Skin of body (tissue), 2 donors: ENCODE data around the gene DOK1. TPM values are rescaled to one million over a fixed set of nuclear protein-coding genes. Genes with fewer than 3 reads are reported as not detected.
"Not testable (repeated sequence)": the region's sequence is repeated elsewhere in the genome, so short reads cannot be mapped to it uniquely, and the experiment has no call there.

ENCODE experiments used
- DNase-seq: peaks from one replicate; lab custom pipeline; 2025; lab: John Stamatoyannopoulos, UW
- total RNA-seq: library from RNA; depleted of rRNA; stranded (reverse); fragments of >200 nt; gene quantifications from one replicate; pipeline ENCODE4 v1.2.3, GENCODE V29; 2014

DOK1 gene
- total RNA-seq, 1 donor from 2014 or later = 6.2 TPM

DNA sequence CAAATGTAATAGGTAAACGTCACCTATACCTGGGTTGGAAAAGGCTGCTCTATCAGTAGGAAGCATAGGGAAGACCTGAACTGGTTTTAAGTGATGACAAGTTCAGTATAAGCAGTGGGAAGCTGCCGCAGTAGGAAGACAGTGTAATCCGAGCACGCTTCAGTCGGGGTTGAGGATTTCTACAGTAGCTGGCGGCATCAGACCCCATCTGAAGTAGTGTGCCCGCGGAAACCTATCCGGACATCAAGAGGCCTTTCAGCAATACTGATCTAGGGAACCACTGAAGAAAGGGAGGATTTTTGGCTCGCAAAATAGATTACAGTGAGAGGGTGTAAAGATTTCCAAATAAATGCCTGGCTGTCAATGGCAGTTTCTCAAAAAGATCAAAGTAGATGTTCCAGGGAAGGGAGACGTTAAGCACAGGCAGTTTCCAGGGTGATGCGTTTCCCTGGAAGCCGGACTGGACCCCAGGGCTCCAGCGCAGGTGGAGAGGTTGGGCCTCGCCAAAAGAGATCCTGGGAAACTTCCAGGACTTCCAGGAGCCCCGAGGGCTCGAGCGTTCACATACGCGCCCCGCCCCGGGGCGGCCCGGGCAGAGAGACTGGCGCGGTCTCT, 6.1 kb upstream of the DOK1 start:
- DNase-seq = no peak

DNA sequence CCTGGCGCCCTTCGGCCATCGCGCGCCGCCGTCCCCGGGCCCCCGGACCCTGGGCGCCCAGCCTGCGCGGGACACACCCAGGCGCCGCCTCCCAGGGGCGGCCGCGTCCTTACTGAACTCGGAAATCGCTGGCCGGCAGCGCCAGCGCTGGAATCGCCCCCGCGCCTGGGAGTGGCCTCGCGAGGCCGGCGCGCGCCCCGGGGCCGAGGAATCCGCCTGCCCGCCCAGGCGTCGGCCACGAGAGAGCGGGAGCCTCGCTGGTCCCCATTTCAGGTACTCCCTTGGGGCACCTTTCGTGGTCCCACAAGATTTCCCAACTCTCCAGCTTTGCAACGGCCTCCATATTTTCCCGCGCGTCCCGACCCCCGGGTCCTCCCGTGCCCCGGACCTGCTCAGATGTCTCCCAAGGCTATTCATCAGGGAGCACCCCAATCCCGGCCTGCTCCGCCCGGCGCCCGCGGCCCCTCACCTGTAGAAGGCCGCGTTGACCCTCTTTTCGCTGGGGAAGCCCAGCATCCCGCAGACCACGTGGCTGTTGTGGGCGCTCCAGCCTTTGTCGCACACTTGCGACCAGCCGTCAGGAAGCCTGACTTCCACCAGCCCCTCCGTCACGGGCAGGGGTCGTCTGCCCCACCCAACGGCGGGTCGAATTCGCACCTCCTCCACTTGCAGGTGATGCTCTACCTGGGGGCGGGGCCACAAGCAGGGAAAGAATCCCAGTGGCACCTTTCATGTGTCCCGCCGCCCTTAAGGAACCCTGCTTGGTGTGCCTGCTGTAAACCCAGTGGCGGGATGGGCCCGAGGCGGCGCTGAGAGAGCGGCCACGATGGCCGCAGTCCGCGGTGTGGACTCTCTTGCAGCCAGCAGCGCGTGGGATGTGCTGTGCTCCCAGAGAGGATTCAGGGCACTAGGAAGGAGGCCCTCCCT, 5.4 kb upstream of the DOK1 start:
- DNase-seq = no peak

DNA sequence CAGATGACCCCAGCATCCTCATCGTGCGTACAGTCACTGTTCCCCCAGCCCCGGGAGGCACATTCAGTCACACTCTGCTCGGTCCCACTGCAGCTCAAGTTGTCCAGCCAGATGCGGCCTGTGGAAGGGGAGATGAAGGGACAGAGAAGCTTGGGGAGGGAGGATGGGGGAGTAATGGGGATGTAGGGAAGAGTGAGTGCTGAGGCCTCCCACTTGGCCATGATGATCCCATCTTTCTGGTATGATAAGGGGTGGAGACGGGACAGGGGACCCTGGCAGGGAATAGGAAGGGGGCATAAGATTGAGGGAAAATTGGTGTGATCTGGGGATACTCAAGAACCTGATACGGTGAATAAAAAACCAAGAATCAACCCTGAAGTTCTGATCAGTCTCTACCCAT, 4.3 kb upstream of the DOK1 start:
- DNase-seq = no peak

DNA sequence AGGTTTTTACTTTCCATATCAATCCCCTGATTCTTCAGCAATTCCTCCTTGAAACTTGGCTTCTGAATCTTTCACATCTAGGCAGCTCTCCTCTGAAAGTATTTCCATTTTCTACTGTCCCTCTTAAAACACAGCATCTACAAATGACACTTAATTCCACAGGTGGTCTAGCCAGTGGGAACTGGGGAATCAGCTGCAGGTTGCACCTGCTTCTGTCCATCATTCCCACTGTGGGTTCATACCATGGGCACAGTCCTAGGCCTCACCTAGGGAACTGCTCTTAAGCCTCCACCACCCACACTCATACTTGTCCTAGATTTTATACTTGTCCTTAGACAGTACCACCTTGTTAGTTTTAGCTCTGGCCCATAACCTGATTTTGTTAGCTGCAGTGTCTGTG, 3.0 kb upstream of the DOK1 start:
- no peak for DNase-seq

DNA sequence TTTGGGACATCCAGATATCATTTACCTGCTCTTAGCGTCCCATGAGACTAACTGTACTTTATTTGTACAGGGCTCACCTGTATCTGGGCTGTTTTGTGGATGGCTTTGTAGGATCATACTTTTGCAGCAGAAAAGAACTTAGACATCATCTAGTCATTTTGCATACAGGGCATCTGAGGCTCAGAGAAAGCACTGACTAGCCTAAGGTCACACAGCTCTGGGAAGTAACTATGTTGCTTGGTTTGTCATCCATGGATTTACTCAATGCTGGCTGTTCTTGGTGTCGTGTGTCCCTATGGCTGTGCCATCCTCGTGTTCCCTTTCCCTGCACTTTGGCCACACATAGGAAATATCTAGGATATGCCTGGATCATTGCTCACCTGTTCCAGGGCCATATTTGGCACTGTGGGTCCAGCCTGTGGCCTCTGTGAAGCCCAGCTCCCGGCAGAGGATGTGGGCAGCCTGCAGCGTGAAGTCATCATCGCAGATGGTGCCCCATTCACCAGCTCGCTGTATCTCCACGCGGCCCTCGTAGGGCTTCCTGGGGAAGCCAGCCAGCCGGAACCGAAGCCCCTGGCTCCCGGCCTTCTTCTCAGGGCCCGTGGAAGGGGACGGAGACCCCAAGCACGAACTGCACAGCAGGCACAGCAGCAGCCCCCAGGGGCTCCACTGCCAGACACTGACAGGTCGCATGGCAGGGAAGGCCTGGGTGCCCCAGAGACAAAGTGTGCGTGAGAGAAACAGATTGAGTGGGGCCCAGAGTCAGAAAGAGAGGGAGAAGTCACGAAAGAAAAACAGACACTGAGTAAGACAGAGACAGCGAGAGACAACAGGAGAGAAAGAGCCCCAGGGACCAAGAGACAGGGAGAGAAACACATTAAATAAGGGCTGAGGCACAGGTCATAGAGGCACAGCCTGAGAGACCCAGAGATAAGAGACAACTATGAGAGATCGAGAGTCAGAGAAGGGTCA, 2.3 kb upstream of the DOK1 start:
- DNase-seq = no peak

DNA sequence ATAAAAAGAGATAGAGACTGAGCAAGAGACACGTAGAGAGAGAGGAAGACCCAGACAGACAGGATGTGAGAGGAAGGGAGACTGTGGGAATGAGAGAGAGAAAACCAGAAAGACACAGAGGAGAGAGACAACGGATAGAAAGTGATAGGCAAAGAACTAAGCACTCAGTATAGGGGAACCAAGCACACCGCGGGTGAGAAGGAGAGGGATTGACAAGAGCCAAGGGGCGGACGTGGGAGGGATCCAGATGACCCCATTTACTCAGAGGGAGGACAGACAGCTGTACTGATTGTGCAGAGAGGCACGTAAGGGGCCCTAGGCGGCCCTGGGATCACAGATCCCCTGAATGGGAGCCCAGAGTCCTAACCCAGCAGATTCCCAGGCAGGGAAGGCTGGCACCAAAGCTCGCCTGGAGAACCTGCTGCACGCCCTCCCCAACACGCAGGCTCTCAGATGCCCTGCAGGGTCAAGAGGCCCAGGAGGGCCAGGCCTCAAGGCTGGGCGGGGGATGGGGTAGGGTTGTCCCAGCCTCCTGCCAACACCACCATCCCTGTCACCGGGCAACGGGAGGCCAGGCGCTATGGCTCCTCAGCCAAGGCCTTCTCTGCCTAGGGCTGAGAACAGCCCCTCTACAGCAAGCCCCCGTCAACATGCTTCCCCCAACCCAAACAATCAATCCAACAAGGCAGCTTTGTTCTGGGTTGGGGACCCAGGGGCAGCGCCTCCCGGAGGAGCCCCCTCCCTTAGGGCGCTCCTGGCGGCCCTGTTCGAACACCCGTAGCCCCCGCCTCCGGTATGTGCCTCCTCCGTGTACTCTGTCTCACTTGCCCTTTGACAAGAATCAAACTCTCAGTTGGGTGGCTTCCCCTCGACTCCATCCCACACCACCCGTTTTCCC, 1.4 kb upstream of the DOK1 start:
- peak; percentile 57 for DNase-seq

DNA sequence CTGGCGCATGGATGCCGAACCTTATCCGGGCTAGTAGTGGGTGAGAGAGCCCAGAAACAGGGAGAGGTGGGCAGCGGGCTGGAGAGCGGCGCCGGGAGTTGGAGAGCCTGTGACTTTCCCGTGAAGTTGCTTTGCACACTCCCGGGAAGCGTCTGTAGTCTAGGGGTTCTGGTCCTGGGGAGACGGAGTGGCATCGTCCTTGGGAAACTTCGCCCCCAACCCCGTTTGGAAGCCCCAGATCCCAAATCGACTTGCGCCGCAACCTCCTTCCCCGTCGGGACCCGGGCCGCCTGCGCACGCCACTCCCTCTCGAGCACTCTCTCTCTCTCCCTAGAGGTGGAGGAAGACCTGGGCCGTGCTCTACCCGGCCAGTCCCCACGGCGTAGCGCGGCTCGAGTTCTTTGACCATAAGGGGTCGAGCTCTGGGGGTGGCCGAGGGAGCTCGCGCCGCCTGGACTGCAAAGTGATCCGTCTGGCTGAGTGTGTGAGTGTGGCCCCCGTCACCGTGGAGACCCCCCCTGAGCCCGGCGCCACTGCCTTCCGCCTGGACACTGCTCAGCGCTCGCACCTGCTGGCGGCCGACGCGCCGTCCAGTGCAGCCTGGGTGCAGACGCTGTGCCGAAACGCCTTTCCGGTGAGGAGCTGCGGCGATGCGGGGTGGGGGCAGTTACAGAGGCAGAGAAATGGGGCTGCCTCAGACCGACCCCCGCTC, 456 bp downstream of the DOK1 start:
- peak; percentile 37 for DNase-seq

DNA sequence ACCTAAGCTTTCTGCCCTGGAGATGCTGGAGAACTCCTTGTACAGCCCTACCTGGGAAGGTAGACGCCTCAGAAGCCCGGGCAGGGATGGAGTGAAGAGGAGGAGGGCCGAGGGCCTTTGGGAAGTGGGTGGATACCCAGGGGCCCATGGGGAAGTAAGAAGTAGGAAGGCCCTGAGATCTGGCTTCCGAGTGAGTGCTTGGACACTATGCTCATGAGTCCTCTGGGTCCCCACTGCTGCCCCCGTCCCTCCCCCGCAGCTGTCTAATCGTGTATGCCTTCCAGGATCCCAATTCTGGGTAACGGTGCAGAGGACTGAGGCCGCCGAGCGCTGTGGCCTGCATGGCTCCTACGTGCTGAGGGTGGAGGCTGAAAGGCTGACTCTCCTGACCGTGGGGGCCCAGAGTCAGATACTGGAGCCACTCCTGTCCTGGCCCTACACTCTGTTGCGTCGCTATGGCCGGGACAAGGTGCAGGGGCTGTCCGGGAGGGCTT, 1.1 kb downstream of the DOK1 start:
- DNase-seq = no peak

DNA sequence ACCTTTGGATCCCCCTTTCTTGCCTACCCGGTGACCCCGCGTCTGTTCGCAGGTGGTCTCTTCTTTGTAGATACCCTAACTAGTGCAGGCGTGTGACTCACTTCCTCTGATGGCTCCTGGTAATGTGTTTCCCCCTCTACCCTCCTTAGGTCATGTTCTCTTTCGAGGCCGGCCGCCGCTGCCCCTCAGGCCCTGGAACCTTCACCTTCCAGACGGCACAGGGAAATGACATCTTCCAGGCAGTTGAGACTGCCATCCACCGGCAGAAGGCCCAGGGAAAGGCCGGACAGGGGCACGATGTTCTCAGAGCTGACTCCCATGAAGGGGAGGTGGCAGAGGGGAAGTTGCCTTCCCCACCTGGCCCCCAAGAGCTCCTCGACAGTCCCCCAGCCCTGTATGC, 1.6 kb downstream of the DOK1 start:
- DNase-seq = no peak

DNA sequence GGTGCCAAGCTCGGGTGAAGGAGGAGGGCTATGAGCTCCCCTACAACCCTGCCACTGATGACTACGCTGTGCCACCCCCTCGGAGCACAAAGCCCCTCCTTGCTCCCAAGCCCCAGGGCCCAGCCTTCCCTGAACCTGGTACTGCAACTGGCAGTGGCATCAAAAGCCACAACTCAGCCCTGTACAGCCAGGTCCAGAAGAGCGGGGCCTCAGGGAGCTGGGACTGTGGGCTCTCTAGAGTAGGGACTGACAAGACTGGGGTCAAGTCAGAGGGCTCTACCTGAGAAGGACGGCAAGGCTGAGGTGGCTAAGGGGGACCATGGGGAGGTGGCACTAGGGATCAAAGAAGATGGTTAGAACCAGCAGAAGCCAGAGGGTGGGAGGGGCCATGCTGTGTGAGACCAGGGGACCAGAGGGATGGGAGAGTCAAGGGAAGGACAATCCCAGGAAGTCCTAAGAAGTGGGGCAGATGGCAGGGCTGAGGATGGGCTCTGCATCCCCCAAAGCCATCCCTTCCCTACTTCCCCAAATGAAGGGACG, 2.4 kb downstream of the DOK1 start:
- DNase-seq = no peak

DNA sequence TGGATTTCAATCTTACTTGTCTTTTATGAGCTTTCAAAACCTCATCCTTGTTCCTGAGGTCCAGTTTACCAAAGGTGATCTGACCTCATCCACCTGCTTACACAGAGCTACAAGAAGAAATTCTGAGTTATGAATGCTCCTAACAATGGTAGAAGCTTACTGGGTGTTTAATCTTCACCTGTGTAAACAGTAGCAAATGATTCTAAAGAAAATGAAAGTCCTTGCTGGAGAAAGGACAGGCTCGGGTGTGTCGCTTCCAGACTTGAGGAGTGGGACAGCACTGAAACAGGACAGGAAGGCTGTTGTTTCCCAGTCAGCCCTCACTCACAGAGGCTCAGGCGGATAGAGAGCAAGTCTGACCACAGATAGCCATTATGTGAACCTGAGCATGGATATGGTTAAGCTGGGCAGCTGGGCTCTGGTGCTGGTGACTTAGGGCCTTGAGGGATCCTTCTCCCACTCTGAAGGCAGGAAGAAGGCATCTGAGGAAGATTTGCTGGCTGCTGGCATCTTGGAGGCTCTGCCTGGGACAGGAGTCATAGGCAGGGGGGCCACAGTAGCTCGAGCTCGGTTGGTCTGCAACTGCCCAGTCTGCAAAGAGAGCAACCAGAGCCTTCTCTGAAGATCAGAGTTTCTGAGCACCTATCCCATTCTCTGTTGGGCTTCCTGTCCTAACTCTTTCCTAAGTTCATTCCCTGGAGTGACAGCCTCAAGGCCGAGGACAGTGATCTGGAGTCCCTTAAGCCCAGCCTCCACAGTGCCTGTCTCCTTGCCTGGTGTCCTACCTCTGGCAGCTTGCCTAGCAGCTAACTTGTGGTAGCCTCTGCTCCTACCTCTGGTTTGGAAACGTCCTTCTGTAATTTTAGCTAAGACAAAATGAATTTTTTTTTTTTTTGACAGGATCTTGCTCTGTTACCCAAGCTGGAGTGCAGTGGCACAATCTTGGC, 4.0 kb downstream of the DOK1 start:
- no peak for DNase-seq

DNA sequence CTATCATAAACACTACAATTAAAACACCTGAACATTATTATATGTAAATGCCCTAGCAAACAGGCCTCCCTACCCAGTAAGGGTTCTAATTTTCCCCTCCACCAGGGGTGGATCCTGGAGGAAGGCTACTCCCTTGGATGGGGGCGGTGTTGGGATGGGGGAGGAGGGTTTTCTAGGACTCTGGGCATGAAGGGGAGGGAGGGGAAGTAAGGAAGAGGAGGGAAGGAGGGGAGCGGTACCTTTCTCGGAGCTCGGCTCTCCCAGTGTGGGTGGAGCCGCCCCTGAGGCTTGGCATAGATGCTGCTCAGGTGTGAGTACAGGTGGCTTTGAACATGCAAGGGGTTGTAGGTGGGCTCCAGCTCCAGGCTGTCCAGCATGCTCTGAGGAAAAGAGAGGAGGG, 5.4 kb downstream of the DOK1 start:
- no peak for DNase-seq

DNA sequence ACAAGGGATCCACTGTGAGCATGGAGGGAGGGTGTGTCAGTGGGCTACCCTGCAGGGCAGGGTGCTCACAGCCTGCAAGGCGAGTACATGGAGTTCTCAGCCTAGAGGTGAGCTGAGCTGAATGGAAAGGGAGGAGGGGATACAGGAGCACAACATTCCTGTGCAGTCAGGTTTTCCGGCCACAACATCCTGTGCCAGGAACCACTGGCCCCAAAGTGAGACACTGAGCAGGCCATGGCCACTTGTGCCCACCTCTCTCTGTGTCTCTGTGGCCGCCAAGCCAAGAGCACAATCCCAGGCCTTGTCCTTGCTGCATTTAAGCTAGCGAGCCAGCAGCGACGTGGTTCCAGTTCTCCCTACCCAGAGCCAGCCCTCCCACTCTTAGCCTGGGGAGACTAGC, 6.1 kb downstream of the DOK1 start:
- DNase-seq = no peak

DNA sequence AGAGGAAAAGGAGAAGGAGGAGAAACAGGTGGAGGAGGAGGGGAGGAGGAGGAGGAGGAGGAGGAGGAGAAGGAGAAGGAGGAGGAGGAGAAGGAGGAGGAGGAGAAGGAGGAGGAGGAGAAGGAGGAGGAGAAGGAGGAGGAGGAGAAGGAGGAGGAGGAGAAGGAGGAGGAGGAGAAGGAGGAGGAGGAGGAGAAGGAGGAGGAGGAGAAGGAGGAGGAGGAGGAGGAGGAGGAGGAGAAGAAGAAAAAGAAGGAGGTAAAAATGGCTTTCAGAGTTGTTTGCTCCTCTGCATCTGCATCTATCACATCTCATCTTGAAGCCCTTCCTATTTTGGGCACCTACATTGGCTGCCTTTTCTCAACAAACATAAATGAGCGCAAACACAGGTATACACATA, 6.5 kb downstream of the DOK1 start:
- DNase-seq = not testable (repeated sequence)

DNA sequence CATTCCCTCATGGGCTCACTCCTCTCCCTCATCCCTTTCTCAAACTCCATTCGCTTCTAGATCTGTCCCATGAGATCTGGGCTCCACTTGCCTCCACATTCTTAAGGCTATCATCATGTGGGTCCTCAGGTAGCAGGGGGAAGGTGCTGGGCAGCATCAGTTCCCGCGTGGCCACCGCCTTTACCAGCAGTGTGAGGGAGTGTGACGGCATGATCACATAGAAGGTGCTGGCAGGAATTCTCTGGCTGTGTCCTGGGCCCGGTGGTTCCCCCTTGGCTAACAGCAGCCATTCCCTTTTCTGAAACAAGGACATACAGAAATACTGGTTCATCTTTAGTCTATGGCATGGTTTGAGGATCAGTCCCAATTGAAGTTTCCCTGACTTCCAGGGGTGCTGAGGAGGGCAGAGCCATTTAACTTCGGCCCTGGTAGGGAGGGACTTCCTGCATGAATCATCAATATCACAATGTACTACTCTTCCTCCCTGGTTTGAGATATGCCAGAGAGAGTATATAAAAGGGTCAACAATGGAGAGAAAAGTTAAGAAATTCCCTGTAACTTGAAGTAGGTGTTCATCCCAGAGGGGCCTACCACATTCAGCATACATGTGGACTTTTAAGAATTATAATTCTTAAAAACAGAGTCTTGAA, 7.7 kb downstream of the DOK1 start:
- no peak for DNase-seq

DNA sequence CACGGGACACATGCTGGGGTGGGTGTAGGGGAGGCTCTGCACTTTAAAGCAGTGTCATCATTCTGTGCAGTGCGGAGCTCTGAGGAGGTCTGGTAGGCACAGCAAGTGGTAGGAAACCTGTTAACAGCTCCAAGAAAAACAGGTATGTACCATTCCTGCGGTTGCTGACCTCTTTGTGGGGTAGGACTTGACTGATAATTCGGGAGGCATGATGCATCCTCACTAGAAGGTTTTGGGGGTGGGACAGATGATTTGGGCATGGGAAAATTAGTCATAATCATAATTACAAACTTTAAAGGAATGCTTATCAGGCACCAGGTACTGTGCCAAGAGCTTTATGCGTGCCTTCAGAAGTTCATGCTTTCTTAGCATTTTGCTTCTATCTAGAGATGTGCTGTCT, 9.7 kb downstream of the DOK1 start:
- DNase-seq = no peak

DNA sequence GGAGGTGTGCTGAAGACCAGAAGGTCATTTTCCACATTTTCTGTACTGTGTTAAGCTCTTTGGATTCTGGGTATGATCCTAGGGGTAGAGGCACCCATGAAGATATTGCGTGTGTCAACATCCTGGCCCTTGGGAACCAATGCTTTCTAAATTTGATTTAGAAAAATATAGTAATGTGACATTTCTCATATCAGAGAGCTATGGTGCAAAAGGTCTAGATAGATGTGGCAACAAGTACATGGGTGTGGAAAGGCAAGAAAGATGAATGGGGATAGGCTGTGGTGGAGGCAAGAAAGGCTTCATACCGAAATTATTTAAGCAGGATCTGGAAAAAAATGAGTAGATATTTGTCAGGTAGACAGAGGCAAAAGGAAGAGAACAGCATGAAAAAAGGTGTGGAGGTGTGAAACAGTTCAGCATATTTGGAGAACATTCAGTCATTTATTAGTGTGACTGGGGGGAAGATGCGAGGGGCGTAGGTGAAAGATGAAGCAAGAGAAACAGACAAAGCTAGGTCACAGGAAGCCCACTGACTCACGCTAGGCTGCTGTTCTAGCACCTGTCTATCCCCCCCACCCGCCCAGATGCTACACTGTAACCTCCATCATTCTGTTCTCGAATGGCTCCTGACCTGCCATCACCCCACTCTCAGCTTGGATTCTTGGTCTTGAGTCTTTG, 11.7 kb downstream of the DOK1 start:
- DNase-seq = no peak

DNA sequence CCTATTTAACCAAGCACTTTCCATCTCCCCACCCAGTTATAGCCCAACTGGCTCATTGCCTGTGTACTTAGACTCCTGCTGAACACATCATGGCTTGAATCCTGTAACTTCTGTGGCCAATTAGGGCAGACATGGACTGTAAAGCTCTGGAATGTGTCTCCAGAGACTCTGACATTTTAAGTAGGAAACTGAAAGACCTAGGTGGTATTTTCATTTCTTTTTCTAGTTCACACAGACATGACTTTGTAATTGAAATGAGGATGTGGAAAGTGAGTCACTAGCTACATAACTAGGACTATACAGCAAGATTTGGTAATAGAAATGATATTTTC, 12.2 kb downstream of the DOK1 start:
- DNase-seq = peak; percentile 13
